Thymus (tissue), 11 donors: ENCODE measurements around the gene NETO2. TPM values are rescaled to one million over a fixed set of nuclear protein-coding genes. Genes with fewer than 3 reads are reported as not detected.
"Not testable (repeated sequence)": the region's sequence is repeated elsewhere in the genome, so short reads cannot be mapped to it uniquely, and the experiment has no call there.

Experiments
- DNase-seq, 9 donors: peaks; one replicate each; pipeline ENCODE4 v3.0.0-alpha.2; 2013; ENCODE audit warnings: low spot score in 9 of 9, low read depth in 6 of 9, missing footprints in 1 of 9
- H3K27ac ChIP-seq, 2 donors: one replicate each; pipeline ENCODE4 v1.5.1; 2013; ENCODE audit warnings: control low read depth in 1 of 2, low read depth in 1 of 2, low read length in 1 of 2, mild to moderate bottlenecking in 1 of 2, moderate library complexity in 1 of 2
- H3K27me3 ChIP-seq, 2 donors: one replicate each; pipeline ENCODE4 v1.5.1; 2013; ENCODE audit warnings: low read length in 1 of 2; ENCODE audit not compliant: control insufficient read depth in 2 of 2, insufficient read depth in 1 of 2
- H3K36me3 ChIP-seq, 2 donors: one replicate each; pipeline ENCODE4 v1.5.1; 2013; ENCODE audit warnings: low read length in 1 of 2, mild to moderate bottlenecking in 1 of 2, moderate library complexity in 1 of 2; ENCODE audit not compliant: control insufficient read depth in 2 of 2, insufficient read depth in 2 of 2
- H3K4me1 ChIP-seq, 2 donors: one replicate each; pipeline ENCODE4 v1.5.1; 2013; ENCODE audit warnings: low read length in 2 of 2; ENCODE audit not compliant: control insufficient read depth in 2 of 2, insufficient read depth in 2 of 2
- H3K4me3 ChIP-seq, 2 donors: one replicate each; pipeline ENCODE4 v1.5.1; 2013; ENCODE audit warnings: low read length in 2 of 2, control low read depth in 1 of 2, mild to moderate bottlenecking in 1 of 2
- H3K9me3 ChIP-seq, 2 donors: one replicate each; pipeline ENCODE4 v1.5.1; 2013; ENCODE audit warnings: low read length in 1 of 2, mild to moderate bottlenecking in 1 of 2; ENCODE audit not compliant: control insufficient read depth in 2 of 2, insufficient read depth in 1 of 2
- WGBS: extraction: QIAGEN DNeasy Blood & Tissue Kit; methylation state at CpG from one replicate; pipeline ENCODE4 v1.1.7; 2013; 5-methylcytosine and 5-hydroxymethylcytosine counted together
- polyA plus RNA-seq: library from polyadenylated mRNA; stranded (reverse); fragments of 200-250 nt; gene quantifications from one replicate; pipeline ENCODE4 v1.2.3, GENCODE V29; 2013
- total RNA-seq: library from RNA; stranded (reverse); fragments of 120-200 nt; gene quantifications from one replicate; pipeline ENCODE4 v1.2.4, GENCODE V29; 2013
- donor health status: healthy.

The NETO2 gene
- total and polyA plus RNA-seq, 2 donors, result 8.4 to 10.1 TPM

GRCh38 chr16:47061204-47061603 is 82.5 kb downstream of the NETO2 start:
- no peak overlapping the region for H3K4me3 ChIP-seq
- H3K9me3 ChIP-seq, result no peaks in the 10 kb centered on the region
- H3K4me1 ChIP-seq, result no peaks in the 10 kb centered on the region
- WGBS, result 91% methylated on average over 12 of the region's 12 CpGs
- no peak for DNase-seq
- no peaks in the 10 kb centered on the region for H3K36me3 ChIP-seq
- no peaks in the 10 kb centered on the region for H3K27me3 ChIP-seq
- no peak overlapping the region for H3K27ac ChIP-seq

DNA sequence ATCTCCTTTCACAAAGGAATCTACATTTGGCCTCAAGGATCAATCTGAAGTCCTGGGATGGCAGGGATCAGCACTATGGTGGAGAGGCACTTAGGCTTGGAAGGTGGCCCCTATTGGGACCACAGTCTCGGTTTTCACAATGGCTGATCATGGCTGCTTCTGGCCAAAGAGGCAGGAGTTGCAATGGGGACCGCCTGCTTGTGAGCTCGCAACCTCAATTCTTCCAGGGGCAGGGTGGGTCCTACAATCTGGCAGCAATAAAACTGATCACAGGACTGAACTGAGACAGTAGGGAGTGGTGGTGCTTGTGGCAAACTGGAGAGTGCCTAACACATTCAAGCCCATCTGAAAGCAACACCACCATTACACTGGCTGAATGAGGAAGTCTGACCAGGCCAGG is 83.1 kb downstream of the NETO2 start:
- H3K36me3 ChIP-seq, result no peaks in the 10 kb centered on the region
- 96% methylated on average over 3 of the region's 3 CpGs for WGBS
- H3K27me3 ChIP-seq, result no peaks in the 10 kb centered on the region
- no peak overlapping the region for H3K4me3 ChIP-seq
- no peaks in the 10 kb centered on the region for H3K4me1 ChIP-seq
- H3K27ac ChIP-seq, result no peak overlapping the region
- no peaks in the 10 kb centered on the region for H3K9me3 ChIP-seq
- DNase-seq, result no peak

- no peak overlapping the region for H3K4me3 ChIP-seq
- H3K27ac ChIP-seq, result no peak overlapping the region
- WGBS, result 95% methylated on average over 7 of the region's 7 CpGs
- DNase-seq, result no peak
- no peaks in the 10 kb centered on the region for H3K27me3 ChIP-seq
- H3K36me3 ChIP-seq, result no peaks in the 10 kb centered on the region
- H3K4me1 ChIP-seq, result no peaks in the 10 kb centered on the region
- H3K9me3 ChIP-seq, result no peaks in the 10 kb centered on the region
These were observed 83.8 kb downstream of the NETO2 start for GRCh38 chr16:47059991-47060390.

GRCh38 chr16:47059130-47059529 is 84.6 kb downstream of the NETO2 start:
- 87% methylated on average over 2 of the region's 2 CpGs for WGBS
- DNase-seq, H3K36me3 ChIP-seq, H3K9me3 ChIP-seq, H3K27ac ChIP-seq, H3K4me3 ChIP-seq, H3K4me1 ChIP-seq, H3K27me3 ChIP-seq: not testable (repeated sequence)

GRCh38 chr16:47058295-47059086 is 85.3 kb downstream of the NETO2 start:
- Histone ChIP-seq H3K27ac (no peak overlapping the region), H3K27me3 (no peaks in the 10 kb centered on the region), H3K36me3 (no peaks in the 10 kb centered on the region), H3K4me1 (no peaks in the 10 kb centered on the region), H3K9me3 (no peaks in the 10 kb centered on the region), H3K4me3 (no peak overlapping the region)
- 93% methylated on average over 14 of the region's 14 CpGs for WGBS
- DNase-seq, result no peak

DNA sequence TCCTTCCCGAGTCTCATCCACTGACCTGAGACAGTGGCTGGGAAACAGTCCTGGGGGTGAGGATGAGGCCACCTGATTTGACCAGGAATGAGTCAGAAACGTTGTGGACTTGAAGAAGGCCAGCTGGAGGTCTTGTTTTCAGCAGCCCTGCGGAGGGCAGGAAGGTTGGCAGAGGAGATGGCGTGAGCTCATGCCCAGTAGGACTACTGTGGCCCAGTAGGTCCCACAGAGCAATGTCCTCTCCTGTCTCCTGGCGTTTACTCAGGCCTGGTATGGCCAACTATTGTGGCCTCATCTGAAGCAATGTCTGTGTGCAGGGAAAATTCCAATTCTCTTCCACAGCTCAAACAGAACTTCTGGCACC is 86.1 kb downstream of the NETO2 start:
- Histone ChIP-seq H3K4me1 (no peaks in the 10 kb centered on the region), H3K36me3 (no peaks in the 10 kb centered on the region), H3K27me3 (no peaks in the 10 kb centered on the region), H3K4me3 (no peak overlapping the region), H3K27ac (no peak overlapping the region), H3K9me3 (no peaks in the 10 kb centered on the region)
- 88% methylated on average over 5 of the region's 5 CpGs for WGBS
- no peak for DNase-seq

DNA sequence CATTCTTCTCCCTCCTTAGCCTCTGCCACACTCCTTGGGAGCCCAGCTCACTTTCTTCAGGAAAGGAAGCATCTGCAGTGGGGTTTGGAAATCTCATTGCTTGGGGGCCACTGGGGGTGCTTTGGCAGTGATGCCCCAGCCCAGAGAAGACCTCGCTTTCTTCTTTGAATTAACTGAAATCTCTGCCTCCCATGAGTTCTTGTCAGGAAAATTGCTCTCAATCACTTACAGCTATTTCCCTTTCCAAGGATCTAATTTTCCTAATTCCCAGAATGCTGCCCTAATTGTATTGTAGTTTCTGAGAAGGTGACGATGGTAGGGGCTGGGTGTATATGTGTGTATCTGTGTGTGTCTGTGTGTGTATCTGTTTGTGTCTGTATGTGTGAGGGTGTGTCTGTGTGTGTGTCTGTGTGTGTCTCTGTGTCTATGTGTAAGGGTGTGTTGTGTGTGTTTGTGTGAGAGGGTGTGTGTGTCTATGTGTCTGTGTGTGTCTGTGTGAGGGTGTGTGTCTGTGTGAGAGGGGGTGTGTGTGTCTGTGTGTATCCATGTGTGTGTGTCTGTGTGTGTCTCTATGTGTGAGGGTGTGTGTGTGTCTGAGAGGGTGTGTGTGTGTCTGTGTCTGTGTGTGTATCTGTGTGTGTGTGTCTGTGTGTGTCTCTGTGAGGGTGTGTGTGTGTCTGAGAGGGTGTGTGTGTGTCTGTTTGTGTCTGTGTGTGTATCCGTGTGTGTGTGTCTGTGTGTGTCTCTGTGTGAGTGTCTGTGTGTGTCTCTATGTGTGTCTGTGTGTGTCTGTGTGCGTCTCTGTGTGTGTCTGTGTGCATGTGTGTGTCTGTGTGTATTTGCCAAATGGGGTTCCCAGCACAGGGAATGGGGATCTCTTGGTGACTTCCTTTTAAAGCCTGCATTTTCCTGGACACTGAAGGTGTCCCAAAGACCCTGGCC is 86.8 kb downstream of the NETO2 start:
- Histone ChIP-seq H3K27me3 (no peaks in the 10 kb centered on the region), H3K9me3 (no peaks in the 10 kb centered on the region), H3K4me1 (no peaks in the 10 kb centered on the region), H3K36me3 (no peaks in the 10 kb centered on the region), H3K27ac (no peak overlapping the region), H3K4me3 (no peak overlapping the region)
- no peak for DNase-seq
- whole genome bisulfite sequencing, result 92% methylated on average over 4 of the region's 4 CpGs

DNA sequence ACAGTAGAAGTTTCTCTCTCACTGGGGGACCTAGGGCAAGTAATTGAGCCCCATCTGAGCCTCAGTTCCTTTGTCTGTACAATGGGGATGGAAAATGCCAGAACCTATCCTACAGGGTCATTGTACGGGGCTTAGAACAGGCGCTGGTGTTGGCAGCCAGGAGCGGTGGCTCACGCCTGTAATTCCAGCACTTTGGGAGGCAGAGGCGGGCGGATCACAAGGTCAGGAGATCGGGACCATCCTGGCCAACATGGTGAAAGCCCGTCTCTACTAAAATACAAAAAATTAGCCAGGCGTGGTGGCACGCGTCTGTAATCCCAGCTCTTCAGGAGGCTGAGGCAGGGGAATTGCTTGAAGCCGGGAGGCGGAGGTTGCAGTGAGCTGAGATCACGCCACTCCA is 87.7 kb downstream of the NETO2 start:
- not testable (repeated sequence) for H3K9me3 ChIP-seq, H3K27me3 ChIP-seq, H3K36me3 ChIP-seq, H3K4me1 ChIP-seq, H3K4me3 ChIP-seq, DNase-seq, H3K27ac ChIP-seq
- WGBS, result 95% methylated on average over 14 of the region's 14 CpGs

- Histone ChIP-seq H3K4me1 (no peaks in the 10 kb centered on the region), H3K36me3 (no peaks in the 10 kb centered on the region), H3K27ac (no peak overlapping the region), H3K4me3 (no peak overlapping the region), H3K27me3 (no peaks in the 10 kb centered on the region), H3K9me3 (no peaks in the 10 kb centered on the region)
- DNase-seq, result no peak
- 90% methylated on average over 26 of the region's 26 CpGs for WGBS
These were observed 88.4 kb downstream of the NETO2 start for GRCh38 chr16:47055136-47055885.
